Left colon (tissue), 2 donors: Measurements from ENCODE around the gene KLHL9. TPM values are rescaled to one million over a fixed set of nuclear protein-coding genes. Genes with fewer than 3 reads are reported as not detected.

Source experiments
- total RNA-seq, 2 donors: library from RNA; stranded (reverse); fragmentation: NEBNext Ultra II Directional; extraction: Animal tissue kit (Norgen Biotek cat#: 25700); gene quantifications; one replicate each; pipeline ENCODE4 v1.2.1, GENCODE V29; 2021
- donor health status: DM: no; HTN: no; CAD: no.
- donor health status: DM: yes; HTN: yes; CAD: no.

KLHL9 gene
- total RNA-seq, 2 donors from 2014 or later = 19.0 to 23.7 TPM

Other genes with a start within 250 kb of the KLHL9 start
- not detected for gene IFNW1, start 193.6 kb downstream of the KLHL9 start, total RNA-seq
- not detected for gene IFNA21, start 168.7 kb downstream of the KLHL9 start, total RNA-seq
- not detected for gene IFNA4, start 147.8 kb downstream of the KLHL9 start, total RNA-seq
- not detected for gene IFNA7, start 133.2 kb downstream of the KLHL9 start, total RNA-seq
- not detected for gene IFNA10, start 128.3 kb downstream of the KLHL9 start, total RNA-seq
- gene IFNA16, start 118.1 kb downstream of the KLHL9 start, total RNA-seq = not detected
- not detected for gene IFNA17, start 107.2 kb downstream of the KLHL9 start, total RNA-seq
- not detected for gene IFNA14, start 95.4 kb downstream of the KLHL9 start, total RNA-seq
- gene IFNA5, start 30.1 kb downstream of the KLHL9 start, total RNA-seq = not detected
- not detected for gene IFNA6, start 15.5 kb upstream of the KLHL9 start, total RNA-seq
- gene IFNA13, start 32.7 kb upstream of the KLHL9 start, total RNA-seq = not detected
- not detected for gene IFNA2, start 50.0 kb upstream of the KLHL9 start, total RNA-seq
- not detected for gene IFNA8, start 73.7 kb upstream of the KLHL9 start, total RNA-seq
- not detected for gene IFNA1, start 105.0 kb upstream of the KLHL9 start, total RNA-seq
- gene IFNE, start 146.9 kb upstream of the KLHL9 start, total RNA-seq = not detected